Fibroblast of peridontal ligament (primary cell): ENCODE data around the gene KRT37.
A peak's percentile ranks its signal among the peaks of the same experiment; 100 is the strongest.
"Not testable (repeated sequence)": the region's sequence is repeated elsewhere in the genome, so short reads cannot be mapped to it uniquely, and the experiment has no call there.

ENCODE experiments used
- DNase-seq: peaks from one replicate; pipeline ENCODE4 v3.0.0-alpha.2; 2010; ENCODE audit errors: extremely low read depth

Gene KRT37

DNA sequence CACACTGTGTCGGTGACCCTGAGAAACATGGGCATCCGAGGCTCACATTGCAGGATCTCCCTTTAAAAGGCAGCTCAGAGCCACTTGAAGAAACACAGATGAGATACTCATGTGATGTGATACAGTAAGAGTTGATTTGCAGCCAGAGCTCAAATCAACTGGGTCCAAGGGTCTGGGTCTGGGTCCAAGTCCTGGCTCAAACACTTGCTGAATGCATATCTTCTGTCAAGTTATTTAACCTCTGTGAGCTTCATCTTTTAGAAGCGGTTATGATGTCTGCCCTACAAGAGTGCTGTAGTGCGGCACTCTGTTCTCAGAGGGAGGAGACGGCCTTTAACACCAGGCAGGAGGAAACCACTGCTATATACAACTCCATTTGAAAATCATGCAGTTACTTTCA lies 10.0 kb upstream of the KRT37 start:
- DNase-seq, result no peak

DNA sequence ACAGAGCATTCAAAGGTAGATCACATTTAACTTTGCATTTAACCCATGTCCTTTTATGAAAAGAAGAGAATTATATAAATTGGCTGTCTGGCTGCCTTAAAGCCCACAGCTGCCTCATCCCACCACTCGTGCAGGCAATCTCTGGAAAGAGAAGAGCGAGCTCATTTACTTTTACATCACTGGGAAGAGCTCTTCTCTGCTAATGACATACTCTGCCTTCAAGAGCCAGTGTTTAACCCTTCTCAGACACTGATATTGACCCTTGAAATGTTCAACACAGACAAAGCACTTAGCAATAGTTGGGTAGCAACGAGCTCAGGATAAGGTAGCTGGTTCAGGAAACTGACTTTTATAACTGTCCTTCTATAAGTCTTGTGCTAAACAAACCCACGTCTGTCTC lies 9.6 kb upstream of the KRT37 start:
- DNase-seq, result no peak

DNA sequence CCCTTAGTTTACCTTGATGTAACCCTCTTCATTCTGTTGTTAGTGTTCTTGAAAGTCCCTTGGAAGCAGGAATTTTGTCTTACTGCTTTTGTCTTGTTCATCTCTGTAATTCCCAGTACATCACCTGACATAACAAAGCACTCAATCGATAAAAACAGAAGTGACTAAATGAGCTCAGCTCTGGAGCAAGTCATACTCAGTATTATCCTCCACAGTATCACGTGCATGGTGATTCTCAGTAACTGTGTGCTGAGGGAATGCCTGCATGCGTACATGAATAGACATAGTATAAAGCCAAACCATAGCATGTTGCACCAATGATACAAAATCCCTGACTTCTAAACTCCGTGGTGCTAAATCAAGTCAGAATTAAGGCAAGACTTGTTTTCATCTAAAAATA lies 9.2 kb upstream of the KRT37 start:
- no peak for DNase-seq

DNA sequence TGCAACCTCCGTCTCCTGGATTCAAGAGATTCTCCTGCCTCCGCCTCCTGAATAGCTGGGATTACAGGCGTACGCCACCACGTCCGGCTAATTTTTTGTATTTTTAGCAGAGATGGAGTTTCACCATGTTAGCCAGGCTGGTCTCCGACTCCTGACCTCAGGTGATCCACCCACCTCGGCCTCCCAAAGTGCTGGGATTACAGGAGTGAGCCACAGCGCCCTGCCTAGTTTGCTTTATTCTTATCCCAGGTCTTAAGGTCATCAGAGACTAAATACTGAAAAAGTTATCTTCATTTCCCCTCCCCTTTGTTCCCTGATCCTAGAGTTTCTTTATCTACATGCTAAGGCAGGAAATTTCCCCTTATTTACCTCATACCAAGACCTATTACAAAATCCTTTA lies 6.0 kb upstream of the KRT37 start:
- not testable (repeated sequence) for DNase-seq

DNA sequence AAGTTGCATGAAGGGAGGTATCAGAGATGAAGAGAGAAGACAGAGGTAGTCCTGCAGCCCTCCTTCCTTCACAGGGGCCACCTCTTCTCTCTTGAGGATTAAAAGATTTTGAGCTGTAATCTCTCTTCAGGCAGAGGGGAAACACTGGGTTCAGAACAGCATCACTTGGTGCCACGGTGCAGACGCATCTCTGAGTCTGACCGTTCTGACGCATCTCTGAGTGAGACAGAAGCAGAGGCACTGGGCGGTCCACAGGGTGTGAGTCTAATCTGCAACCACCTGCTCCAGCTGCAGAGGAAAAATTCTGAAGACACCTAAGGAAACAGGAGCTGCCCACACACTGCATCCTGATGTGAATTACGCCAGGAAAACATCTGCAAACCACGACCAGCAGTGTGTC lies 5.3 kb upstream of the KRT37 start:
- DNase-seq, result no peak

DNA sequence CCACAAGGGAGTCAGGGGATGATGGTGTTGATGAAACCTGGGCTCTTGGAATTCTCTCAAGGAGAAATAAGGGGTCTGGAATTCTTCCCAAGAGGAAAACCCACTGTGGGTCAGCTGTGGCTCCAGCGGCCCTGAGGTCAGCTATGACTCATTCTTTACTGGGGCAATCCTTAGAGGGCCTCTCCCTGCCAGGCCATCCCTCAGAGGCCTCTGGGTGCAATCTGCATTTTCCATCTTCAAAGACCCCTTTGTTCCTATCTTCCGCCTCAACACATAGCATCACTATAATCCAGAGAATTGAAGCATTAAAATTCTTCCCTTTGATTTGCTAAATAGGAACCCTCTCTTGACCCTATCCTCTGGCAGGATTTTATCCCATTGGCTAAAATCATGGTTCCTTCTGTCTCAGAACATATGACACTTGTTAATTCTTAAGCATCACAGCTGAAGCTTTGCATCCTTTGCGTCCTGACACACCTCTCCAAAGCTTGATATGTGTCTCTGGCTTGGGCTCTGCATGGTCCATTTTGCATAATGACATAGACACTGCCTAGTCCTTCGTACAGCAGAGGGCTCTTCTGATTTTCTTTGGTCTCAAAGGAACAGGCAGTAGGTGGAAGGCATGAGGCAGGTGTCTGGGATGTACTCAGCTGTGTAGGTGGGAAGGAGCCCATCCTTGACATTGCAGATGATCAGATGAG lies 4.4 kb upstream of the KRT37 start:
- peak; percentile 65 for DNase-seq

DNA sequence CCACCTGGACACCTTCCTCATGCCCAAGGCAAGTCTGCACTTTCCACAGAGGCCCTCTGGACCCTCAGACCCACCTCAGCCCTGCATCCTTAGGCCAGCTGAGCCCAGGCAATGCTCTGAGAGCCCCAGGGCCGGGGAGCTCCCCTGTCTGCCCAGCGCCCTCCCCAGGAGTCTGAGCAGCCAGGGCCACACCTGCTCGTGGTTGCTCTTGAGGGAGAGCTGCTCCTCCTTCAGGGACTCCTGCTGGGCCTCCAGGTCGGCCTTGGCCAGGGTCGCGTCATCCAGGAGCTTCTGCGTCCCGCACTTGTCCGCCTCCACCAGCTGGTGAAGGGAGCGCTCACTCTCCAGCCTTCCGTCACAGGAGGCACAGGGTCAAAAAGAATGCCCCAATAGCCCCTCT lies 1.8 kb downstream of the KRT37 start:
- not testable (repeated sequence) for DNase-seq

DNA sequence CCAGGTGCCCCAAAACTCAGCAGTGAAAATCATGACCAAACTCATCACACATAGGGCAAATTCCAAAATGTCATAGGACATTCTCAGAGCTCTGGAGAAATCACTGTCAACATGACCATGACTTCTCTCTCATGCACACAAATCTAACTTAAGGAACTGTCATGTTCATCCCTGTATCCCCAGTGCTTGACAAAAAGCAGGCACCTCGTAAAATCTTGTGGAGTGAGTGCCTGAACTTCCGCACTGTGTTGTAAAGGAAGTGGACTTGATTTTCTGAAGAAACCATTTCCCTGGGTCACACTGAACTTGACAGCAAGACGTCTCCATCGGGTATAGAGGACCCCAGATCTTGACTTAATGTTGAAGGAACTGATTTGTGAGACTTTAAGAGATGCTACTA lies 2.8 kb downstream of the KRT37 start:
- DNase-seq, result no peak

DNA sequence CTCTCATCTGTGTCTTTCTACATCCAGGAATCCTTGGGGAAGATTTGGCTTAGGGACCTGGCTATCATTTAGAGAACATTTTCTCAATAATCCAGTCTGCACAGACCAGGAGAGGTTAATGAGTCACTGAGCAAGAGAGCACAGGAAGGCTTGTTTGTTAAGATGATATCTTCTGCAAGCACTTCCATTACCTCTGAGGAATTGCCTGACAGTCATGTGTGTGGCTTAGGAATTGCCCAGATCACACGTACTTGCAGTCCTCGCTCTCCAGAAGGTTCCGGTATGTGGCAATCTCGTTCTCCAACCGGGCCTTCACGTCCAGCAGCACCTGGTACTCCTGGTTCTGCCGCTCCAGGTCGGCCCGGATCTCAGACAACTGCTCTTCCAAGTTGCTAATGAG lies 3.3 kb downstream of the KRT37 start:
- DNase-seq, result peak; percentile 11

DNA sequence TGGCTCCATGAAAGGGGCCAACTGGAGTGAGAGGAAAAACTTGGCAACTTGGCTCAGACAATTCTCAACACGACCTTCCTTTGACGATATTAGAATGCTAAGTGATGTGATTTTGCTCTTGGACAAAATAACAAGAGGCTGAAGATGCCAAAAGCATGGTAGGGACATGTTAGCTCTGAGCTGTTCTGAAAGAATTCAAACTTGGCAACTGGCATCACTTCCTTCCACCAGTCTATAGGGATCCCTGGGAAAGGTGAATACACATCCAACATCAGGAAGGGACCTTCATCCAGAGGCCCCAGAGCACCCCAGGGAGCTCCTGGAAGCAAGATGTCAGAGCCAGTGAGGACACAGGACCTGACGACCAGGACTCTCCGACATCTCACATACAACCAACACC lies 4.3 kb downstream of the KRT37 start:
- DNase-seq, result peak; percentile 43

DNA sequence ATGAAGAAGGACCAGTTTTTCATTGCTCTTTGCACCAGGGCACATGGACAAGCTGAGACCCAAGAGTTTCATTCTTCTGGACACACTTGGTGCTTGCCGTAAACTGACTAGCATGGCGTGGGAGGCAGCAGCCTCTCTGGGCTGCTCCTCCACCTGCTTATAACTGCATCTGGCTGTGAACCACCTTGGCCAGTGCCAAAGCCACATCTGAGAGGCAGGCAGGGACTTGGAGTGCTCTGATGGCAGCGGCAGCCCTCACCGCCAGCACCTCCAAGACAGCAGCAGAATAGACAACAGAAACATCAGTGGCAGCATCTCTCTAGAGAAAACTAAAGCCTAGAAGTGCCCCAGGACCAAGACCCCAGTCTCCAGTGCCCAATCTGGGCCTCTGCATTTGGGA lies 4.7 kb downstream of the KRT37 start:
- DNase-seq, result no peak

DNA sequence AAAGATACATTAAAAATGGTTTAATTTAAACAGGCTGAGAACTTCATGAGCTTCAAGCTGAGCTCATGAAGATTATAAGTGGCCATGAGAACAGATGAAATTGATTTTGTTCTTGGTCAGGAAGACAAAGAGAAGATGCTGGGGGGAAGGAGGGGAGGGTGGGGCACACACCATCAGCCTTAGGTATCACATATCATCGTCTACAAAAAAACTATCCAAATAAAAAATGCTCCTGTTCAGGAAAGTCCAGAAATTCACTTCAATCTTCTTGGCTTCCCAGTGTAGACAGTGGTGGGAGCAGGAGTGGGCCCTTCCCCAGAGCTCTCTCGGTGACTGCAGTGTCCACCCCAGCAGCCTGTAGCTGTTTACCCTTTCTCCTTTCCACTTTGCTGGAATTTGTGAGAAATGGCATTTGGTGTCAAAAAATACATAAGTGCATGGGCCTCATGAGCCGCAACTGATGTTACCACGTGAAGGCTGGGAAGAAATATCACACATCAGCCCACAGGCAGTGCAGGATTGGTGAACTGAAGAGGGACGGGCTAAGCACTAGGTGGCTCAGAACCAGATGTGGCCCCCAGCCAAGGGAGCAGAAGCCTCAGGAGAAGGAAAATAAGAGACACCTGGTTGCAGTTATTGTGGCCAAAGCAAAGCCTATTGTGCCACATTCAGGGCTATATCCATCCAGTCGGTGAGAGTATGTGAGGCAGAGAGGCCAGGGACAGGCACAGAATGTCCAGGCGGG lies 6.1 kb downstream of the KRT37 start:
- DNase-seq, result no peak

DNA sequence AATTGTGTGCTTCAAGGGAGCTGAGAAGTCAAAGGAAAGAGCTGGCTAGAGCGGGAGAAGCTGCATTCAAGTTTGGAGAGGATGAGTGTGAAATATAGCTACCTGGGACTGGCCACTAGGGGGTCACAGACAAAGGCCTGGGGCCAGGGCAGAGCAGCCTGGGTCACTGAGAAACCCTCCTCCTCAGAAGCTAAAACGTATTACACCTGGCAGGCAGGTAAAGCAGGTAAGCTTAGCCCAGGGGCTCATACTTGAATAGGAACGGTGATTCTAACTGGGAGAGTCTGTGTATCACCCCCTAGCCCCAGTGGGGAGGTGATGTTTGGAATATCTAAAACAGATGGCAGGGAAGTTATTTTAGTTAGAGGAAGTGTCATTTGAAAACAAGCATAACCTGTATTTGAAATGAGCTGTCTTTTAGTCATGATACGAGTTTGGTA lies 6.8 kb downstream of the KRT37 start:
- DNase-seq, result no peak

DNA sequence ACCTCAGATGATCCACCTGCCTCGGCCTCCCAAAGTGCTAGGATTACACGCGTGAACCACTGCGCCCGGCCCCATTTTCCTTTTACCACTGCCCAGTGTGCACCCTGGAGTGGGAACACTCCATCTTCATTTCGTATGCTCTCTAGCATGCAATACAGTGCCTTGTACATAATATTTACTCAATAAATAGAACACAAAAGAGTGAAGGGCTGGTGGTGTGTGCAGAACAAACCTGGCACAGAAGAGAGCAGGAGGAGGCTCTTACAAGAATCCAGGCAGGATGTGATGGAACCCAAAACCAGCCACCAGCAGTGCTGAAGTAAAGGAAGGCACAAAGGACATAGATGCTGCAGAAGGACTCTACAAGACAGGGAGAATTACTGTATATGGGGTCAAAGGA lies 7.3 kb downstream of the KRT37 start:
- DNase-seq, result no peak

DNA sequence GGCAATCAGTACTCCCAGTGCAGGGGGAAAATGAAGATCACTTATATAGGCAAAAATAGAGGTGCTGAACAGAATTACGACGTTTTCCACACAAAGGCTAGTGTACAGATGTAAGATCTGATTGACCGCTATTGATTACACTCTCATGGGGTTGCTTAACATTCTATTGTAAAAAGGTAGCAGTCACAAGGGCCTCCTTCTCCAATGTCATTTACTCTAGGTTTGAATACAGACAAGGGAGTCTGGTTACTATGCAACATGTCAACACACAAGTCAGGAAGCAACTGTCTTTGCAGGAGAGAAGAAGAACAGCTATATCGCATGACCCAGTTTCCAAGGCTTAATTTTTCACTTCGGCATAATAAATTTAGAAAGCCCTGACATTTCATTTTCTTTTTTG lies 7.9 kb downstream of the KRT37 start:
- peak; percentile 25 for DNase-seq

DNA sequence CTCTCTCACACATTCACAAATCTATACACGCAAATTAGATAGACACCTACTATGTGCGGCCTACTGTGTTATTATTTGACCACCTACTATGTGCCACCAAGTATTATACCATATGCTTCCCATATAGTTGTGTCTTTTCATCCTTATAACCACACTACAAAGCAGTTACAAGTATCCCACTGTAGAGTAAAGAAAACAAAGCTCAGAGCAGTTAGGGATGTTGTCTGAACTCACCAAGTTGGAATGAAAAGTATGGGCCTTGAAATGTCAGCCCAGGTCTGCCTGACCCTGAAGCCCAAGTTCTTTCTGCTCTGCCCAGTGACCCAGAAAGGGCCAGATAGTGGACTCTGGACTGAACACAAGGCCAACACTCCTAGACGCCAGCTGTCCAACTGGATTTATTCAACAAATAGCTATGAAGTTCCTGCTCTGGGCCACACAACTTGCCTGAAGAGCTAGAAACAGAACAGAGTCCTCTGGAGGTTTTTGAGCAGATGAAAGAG lies 8.5 kb downstream of the KRT37 start:
- DNase-seq, result peak; percentile 67

DNA sequence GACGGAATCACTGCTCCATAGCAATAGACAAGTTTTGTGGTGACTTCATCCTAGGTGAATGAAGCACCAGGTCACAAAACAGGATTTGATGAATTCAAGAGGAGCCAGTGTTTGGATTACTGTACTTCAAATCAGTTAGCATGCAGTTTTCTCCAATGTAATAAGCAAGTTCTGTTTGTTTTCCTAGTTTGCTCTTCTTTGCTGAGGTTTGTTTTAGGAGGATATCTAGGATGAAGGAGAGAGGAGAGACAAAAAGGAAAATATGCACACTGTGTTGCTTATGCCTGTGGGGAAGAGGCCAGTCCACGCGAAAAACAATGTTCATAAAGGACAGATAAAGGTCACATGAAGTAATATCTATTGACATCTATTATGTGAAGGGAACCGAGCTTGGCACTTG lies 9.0 kb downstream of the KRT37 start:
- no peak for DNase-seq

DNA sequence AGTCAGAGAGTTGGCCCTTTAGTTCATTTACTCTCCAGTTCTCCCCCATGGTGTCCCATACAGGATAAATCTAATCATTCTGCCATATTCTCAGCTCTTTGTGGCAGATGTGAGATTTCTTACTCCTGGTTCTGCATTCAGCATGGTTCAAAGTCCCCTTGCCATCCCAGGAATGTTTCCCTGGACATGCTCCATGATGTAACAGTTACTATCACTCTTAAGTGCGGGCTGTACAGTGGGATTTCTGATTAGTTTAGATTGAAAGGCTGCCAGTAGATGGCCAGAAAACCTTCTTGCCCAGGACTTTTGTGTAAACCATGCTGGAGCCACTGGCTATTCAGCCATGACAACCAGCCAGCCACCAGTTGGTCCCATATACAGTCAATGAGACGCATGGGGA lies 10.4 kb downstream of the KRT37 start:
- DNase-seq, result peak; percentile 38

DNA sequence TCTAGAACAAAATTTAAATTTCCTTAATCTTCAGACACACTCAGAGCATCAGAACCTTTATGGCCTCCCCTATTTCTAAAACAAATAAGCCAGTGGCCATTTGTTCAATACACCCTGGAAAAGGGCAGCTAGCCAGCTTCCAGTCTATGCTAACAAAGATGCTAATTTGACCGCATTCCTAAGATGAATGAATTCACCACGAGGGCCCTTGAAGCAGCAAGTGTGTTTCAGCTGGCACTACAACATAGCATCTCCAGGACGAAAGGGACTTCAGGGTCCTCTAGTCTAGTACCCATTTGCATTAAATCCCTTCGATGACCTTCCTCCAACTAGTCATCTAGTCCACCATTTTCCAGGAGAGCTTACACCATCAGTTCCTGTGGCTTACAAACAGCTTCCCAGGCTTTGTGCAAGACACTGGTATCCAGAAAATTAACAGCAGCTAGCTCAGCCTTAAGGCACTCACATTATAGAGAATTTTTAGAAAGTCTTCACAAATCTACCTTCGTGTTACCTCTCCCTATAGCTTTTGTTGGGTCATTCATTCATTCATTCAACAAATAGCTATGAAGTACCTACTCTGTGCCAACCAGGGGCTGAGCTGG lies 10.9 kb downstream of the KRT37 start:
- peak; percentile 42 for DNase-seq

DNA sequence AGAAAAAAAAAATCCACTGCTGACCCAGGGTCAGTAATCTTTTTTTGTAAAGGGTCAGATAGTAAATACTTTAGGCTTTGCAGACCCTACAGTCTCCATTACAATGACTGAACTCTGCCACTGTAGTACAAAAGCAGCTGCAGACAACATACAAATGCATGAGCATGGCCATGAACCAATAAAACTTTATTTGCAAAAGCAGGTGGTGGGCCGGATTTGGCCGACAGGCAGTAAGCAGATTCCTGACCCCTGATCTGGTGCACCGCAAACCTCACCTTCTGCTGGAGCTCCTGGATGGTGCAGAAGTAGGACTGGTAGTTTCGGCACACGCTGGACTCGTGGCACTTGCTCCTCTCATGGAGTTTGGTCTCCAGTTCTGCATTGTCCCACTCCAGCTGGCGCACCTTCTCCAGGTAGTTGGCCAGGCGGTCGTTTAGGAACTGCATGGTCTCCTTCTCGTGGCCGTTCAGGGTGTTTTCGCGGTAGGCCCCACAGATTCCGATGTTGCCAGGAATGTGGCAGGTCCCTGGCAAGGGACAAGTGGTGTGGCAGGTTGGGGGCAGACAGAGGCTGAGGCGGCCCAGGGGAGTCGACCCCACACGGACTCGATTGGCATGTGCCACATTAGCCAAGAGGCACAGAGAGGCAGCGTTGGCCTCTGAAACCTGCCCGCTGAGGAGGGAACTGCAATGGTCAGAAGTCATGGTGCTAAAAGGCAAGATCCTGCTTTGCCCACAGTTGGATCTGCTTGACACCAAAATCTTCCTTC lies 13.1 kb downstream of the KRT37 start:
- DNase-seq, result no peak

DNA sequence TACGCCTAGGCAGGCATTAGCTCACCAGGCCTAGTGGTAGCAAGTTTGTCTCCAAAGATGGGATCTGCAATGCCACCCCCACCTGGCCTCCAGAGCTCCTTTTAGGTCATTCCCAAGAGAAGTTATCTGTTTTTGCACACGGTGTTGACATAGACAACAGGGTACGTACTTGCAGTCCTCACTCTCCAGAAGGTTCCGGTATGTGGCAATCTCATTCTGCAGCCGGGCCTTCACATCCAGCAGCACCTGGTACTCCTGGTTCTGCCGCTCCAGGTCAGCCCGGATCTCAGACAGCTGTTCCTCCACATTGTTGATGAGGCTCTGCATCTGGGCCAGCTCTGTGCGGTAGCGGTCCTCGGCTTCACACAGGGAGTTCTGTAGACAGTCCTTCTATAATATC lies 17.2 kb downstream of the KRT37 start:
- DNase-seq, result no peak

DNA sequence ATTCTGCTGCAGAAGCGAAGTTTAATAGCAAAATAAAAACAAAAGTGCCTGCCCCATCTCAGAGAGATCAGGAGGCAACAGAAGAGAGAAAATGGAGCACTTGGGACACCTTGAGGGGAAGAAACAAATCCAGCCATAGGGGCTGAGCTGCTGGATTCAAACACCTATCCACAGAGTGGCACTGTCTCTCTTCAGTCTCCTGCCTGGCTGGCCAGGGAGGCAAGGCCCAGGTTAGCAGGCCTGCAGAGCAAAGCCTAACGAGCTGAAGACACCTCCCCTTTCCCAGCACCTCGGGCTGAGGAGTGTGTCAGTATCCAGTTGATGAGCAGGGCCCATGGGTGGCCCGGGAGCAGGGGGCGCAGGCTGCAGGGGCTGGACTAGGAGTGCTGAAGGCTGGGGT lies 18.2 kb downstream of the KRT37 start:
- no peak for DNase-seq
